C4-2B (cell line): ENCODE measurements around the gene LRP1B.

Experiments
- H3K27ac ChIP-seq: fragments of 450-650 bp; 2 replicates; pipeline ENCODE4 v1.5.1; 2017
- ZFX ChIP-seq: fragments of 450-650 bp; IDR thresholded peaks from 2 replicates; pipeline ENCODE4 v1.6.1; 2017
- TF ChIP-seq, protein P1 (sequence below): fragments of 450-650 bp; conservative IDR thresholded peaks from 2 replicates; pipeline ENCODE4 v1.5.1; 2017; ENCODE audit warnings: mild to moderate bottlenecking

LRP1B gene

GRCh38 chr2:140596447-140596846, 1534.4 kb downstream of the LRP1B start:
- no peak for TF ChIP-seq ZFX
- TF ChIP-seq, protein P1, sequence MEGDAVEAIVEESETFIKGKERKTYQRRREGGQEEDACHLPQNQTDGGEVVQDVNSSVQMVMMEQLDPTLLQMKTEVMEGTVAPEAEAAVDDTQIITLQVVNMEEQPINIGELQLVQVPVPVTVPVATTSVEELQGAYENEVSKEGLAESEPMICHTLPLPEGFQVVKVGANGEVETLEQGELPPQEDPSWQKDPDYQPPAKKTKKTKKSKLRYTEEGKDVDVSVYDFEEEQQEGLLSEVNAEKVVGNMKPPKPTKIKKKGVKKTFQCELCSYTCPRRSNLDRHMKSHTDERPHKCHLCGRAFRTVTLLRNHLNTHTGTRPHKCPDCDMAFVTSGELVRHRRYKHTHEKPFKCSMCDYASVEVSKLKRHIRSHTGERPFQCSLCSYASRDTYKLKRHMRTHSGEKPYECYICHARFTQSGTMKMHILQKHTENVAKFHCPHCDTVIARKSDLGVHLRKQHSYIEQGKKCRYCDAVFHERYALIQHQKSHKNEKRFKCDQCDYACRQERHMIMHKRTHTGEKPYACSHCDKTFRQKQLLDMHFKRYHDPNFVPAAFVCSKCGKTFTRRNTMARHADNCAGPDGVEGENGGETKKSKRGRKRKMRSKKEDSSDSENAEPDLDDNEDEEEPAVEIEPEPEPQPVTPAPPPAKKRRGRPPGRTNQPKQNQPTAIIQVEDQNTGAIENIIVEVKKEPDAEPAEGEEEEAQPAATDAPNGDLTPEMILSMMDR = no peak
- no peak overlapping the region for H3K27ac ChIP-seq

DNA sequence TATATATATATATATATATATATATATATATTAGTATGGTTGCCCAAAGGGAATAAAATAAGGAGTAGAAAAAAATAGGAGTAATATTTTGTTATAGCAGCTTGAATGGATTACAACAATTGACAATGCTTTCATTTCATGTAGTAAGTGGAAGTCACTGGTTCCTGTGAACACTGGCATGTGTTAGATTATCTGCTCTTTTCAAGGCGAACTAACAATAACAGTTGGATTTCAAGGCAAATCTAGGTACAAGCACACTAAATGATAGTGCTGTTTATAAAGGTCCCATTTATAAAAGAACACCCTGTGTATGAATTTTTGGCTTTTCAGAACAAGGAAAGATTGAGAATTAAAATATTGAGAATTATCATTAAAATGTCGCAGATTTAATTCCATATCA, 1535.7 kb downstream of the LRP1B start:
- TF ChIP-seq, protein P1 = no peak
- TF ChIP-seq ZFX = no peak

DNA sequence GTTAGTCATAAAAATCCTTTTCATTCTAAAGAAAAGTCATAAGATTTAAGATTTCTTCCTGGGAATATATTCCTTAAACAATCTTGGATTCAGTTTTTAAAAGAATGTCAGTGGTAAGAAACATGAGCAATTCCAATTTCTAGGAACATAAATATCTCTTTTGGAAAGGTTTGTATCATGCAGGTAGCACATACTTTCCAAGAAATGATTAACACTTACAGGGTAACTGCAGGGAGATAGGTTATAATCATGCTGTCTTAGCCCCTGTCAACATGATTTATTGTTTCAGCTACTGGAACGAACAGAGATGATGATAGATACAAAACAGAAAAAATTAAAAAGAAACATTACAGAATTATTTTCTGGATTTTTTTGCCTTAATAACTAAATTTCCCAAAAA, 1537.7 kb downstream of the LRP1B start:
- TF ChIP-seq, protein P1 = no peak
- no peak for TF ChIP-seq ZFX
- H3K27ac ChIP-seq = no peak overlapping the region

More for the DNA sequence above, 1535.7 kb downstream of the LRP1B start:
- no peak overlapping the region for H3K27ac ChIP-seq

- TF ChIP-seq, protein P1 = no peak
- TF ChIP-seq ZFX = no peak
- no peak overlapping the region for H3K27ac ChIP-seq
These were observed 1541.1 kb downstream of the LRP1B start for GRCh38 chr2:140589696-140590095.

GRCh38 chr2:140589273-140589672, 1541.5 kb downstream of the LRP1B start:
- H3K27ac ChIP-seq = no peak overlapping the region
- TF ChIP-seq, protein P1 = no peak
- no peak for TF ChIP-seq ZFX

DNA sequence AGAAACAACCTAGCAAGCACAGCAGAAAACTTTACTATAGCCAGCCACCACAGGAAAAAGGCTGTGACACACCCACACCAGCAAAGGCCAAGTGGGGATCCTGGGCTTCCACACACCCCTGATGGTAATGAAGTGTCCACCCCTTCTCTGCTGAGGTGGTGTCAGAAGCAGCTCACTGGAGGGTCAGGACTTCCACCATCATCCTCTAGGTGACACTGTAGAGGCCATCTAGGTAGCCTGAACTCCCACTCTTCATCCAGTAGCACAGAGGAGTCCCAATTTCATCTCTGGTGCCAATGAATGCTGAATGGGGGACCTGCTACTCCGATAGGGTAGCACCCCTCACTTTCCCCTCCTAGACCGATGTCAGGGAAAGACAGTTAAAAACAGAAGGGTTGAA, 1544.4 kb downstream of the LRP1B start:
- TF ChIP-seq, protein P1 = peak; percentile 67
- no peak for TF ChIP-seq ZFX

DNA sequence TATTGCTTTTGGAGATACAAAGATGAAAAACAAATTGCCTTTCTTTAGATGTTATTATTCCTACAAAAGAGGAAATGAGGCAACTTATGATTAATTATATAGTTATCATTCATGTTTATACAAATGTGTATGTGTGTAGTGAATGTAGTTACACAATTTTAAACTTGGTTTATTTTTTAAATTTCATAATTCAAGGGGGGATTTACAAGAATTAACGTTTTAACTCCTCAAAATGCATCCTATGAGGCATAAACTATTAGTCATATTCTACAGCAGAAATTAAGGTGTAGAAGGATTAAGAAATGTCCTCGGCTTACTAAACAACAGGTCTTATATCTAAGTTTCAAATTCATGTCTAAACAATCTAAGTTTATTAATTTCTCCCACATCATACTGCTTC, 1545.8 kb downstream of the LRP1B start:
- TF ChIP-seq, protein P1 = no peak
- no peak for TF ChIP-seq ZFX

More for the DNA sequence above, 1544.4 kb downstream of the LRP1B start:
- no peak overlapping the region for H3K27ac ChIP-seq

More for the DNA sequence above, 1545.8 kb downstream of the LRP1B start:
- no peak overlapping the region for H3K27ac ChIP-seq
